Upper lobe of left lung (tissue), 6 donors: ENCODE results near the gene SULT1B1. TPM values are rescaled to one million over a fixed set of nuclear protein-coding genes. Genes with fewer than 3 reads are reported as not detected.

Source experiments
- ATAC-seq, 2 donors: fragments of 200-7000 bp; cut with Tn5 transposase; one replicate each; pipeline ENCODE4 v1.9.1; 2022; ENCODE audit warnings: mild to moderate bottlenecking in 2 of 2, moderate library complexity in 2 of 2; ENCODE audit not compliant: low FRiP score in 2 of 2
- DNase-seq, 2 donors: peaks; one replicate each; pipeline ENCODE4 v3.0.0-alpha.2; 2019 to 2020
- H3K27ac ChIP-seq, 4 donors: fragments of 200-600 bp; sonication (generic); one replicate each; pipeline ENCODE4 v1.5.1; 2016 to 2019
- H3K27me3 ChIP-seq, 4 donors: fragments of 200-600 bp; sonication (generic); one replicate each; pipeline ENCODE4 v1.5.1; 2017 to 2019
- H3K36me3 ChIP-seq, 4 donors: fragments of 200-600 bp; sonication (generic); one replicate each; pipeline ENCODE4 v1.5.1; 2016 to 2019
- H3K4me1 ChIP-seq, 4 donors: fragments of 200-600 bp; sonication (generic); one replicate each; pipeline ENCODE4 v1.5.1; 2018 to 2019
- H3K4me3 ChIP-seq, 4 donors: fragments of 200-600 bp; sonication (generic); one replicate each; pipeline ENCODE4 v1.5.1; 2017 to 2019; ENCODE audit warnings: mild to moderate bottlenecking in 2 of 4, moderate library complexity in 1 of 4
- H3K9me3 ChIP-seq, 4 donors: fragments of 200-600 bp; sonication (generic); one replicate each; pipeline ENCODE4 v1.5.1; 2018 to 2019
- CTCF ChIP-seq, 6 experiments: fragments of 450-650 bp in 4 of 6; fragments of 200-600 bp in 2 of 6; sonication (generic) in 2 of 6; IDR thresholded peaks; one replicate each; pipeline ENCODE4 v1.5.1; 2016 to 2019; ENCODE audit warnings: antibody characterized with exemption in 6 of 6
- EP300 ChIP-seq, 4 donors: sonication (generic); formaldehyde crosslinking; IDR thresholded peaks; one replicate each; pipeline ENCODE4 v1.5.1; 2017; ENCODE audit warnings: antibody characterized with exemption in 4 of 4, control low read depth in 2 of 4
- POLR2A ChIP-seq, 4 donors: fragments of 450-650 bp; IDR thresholded peaks; one replicate each; pipeline ENCODE4 v1.5.1; 2016 to 2017; ENCODE audit warnings: antibody characterized with exemption in 4 of 4, mild to moderate bottlenecking in 2 of 4
- POLR2AphosphoS5 ChIP-seq, 2 donors: sonication (generic); formaldehyde crosslinking; IDR thresholded peaks; one replicate each; pipeline ENCODE4 v1.5.1; 2017; ENCODE audit warnings: antibody characterized with exemption in 2 of 2
- WGBS, 2 donors: methylation state at CpG; one replicate each; pipeline ENCODE4 v1.1.5; 2017 to 2018; 5-methylcytosine and 5-hydroxymethylcytosine counted together
- total RNA-seq, 6 donors: library from RNA; depleted of rRNA in 4 of 6; stranded (reverse); fragments of >200 nt in 4 of 6; gene quantifications; one replicate each; pipeline versions ENCODE4 v1.1.0 to v1.2.1, GENCODE V29; 2016 to 2021
- donor health status: DM: no; HTN: no; CAD: no; lungs with moderate emphysema.
- donor health status: DM: no; HTN: yes; CAD: no; lungs with severe emphysema.

SULT1B1 gene
- total RNA-seq, 6 donors from 2014 or later: 2.1 to 12.9 (median 4.9) TPM

GRCh38 chr4:69754926-69755580 is 5.4 kb downstream of the SULT1B1 start:
- no peaks in the 10 kb centered on the region for H3K27me3 ChIP-seq
- H3K27ac ChIP-seq: no peak overlapping the region
- DNase-seq: no peak
- ATAC-seq: no peak
- no peaks in the 10 kb centered on the region for H3K4me1 ChIP-seq
- H3K4me3 ChIP-seq: no peak overlapping the region
- H3K36me3 ChIP-seq: no peaks in the 10 kb centered on the region
- WGBS, 2 donors: 86 to 88% methylated on average over 4 of the region's 4 CpGs
- no peak for TF ChIP-seq EP300 (IDR thresholded peaks at IDR 0.05)
- no peak for TF ChIP-seq CTCF (IDR thresholded peaks at IDR 0.05)
- TF ChIP-seq POLR2A (IDR thresholded peaks at IDR 0.05): no peak
- TF ChIP-seq POLR2AphosphoS5 (IDR thresholded peaks at IDR 0.05): no peak
- no peaks in the 10 kb centered on the region for H3K9me3 ChIP-seq

GRCh38 chr4:69753686-69754085 is 6.7 kb downstream of the SULT1B1 start:
- ATAC-seq: no peak
- 77 to 92% methylated on average over 1 of the region's 1 CpG for WGBS, 2 donors
- Histone ChIP-seq H3K27ac (no peak overlapping the region), H3K27me3 (no peaks in the 10 kb centered on the region), H3K4me1 (no peaks in the 10 kb centered on the region), H3K4me3 (no peak overlapping the region), H3K9me3 (no peaks in the 10 kb centered on the region), H3K36me3 (no peaks in the 10 kb centered on the region)
- TF ChIP-seq CTCF (IDR thresholded peaks at IDR 0.05): no peak
- TF ChIP-seq POLR2A (IDR thresholded peaks at IDR 0.05): no peak
- no peak for TF ChIP-seq POLR2AphosphoS5 (IDR thresholded peaks at IDR 0.05)
- TF ChIP-seq EP300 (IDR thresholded peaks at IDR 0.05): no peak
- no peak for DNase-seq

- no peak for ATAC-seq
- no peaks in the 10 kb centered on the region for H3K27me3 ChIP-seq
- no peaks in the 10 kb centered on the region for H3K36me3 ChIP-seq
- TF ChIP-seq CTCF (IDR thresholded peaks at IDR 0.05) (no peak), EP300 (IDR thresholded peaks at IDR 0.05) (no peak), POLR2A (IDR thresholded peaks at IDR 0.05) (no peak), POLR2AphosphoS5 (IDR thresholded peaks at IDR 0.05) (no peak)
- H3K4me3 ChIP-seq: no peak overlapping the region
- H3K27ac ChIP-seq: peak overlapping the region in 3 of 4 donors; percentile 1 to 75 (median 8)
- H3K4me1 ChIP-seq: no peaks in the 10 kb centered on the region
- DNase-seq: no peak
- H3K9me3 ChIP-seq: no peaks in the 10 kb centered on the region
Observed at GRCh38 chr4:69750346-69750745, 10.1 kb downstream of the SULT1B1 start.

GRCh38 chr4:69749771-69750170 is 10.6 kb downstream of the SULT1B1 start:
- DNase-seq (no peak), ATAC-seq (peak in 1 of 2 donors; percentile 67)
- Histone ChIP-seq H3K9me3 (no peaks in the 10 kb centered on the region), H3K4me3 (no peak overlapping the region), H3K27me3 (no peaks in the 10 kb centered on the region), H3K36me3 (no peaks in the 10 kb centered on the region), H3K4me1 (no peaks in the 10 kb centered on the region), H3K27ac (peak overlapping the region in 1 of 4 donors; percentile 32)
- TF ChIP-seq POLR2A (IDR thresholded peaks at IDR 0.05): no peak
- WGBS, 2 donors: 57 to 61% methylated on average over 2 of the region's 2 CpGs

GRCh38 chr4:69748173-69748572 is 12.2 kb downstream of the SULT1B1 start:
- H3K9me3 ChIP-seq: no peaks in the 10 kb centered on the region
- ATAC-seq (no peak), DNase-seq (no peak)
- 28 to 50% methylated on average over 1 of the region's 1 CpG for whole genome bisulfite sequencing, 2 donors
- no peak overlapping the region for H3K4me3 ChIP-seq
- H3K4me1 ChIP-seq: no peaks in the 10 kb centered on the region
- H3K27ac ChIP-seq: no peak overlapping the region
- no peak for TF ChIP-seq POLR2AphosphoS5 (IDR thresholded peaks at IDR 0.05)
- no peak for TF ChIP-seq EP300 (IDR thresholded peaks at IDR 0.05)
- no peak for TF ChIP-seq CTCF (IDR thresholded peaks at IDR 0.05)
- no peak for TF ChIP-seq POLR2A (IDR thresholded peaks at IDR 0.05)
- no peaks in the 10 kb centered on the region for H3K36me3 ChIP-seq
- H3K27me3 ChIP-seq: no peaks in the 10 kb centered on the region
